GM19035 (cell line): ENCODE data around the gene QPRT.
A peak's percentile ranks its signal among the peaks of the same experiment; 100 is the strongest.
"Not testable (repeated sequence)": the region's sequence is repeated elsewhere in the genome, so short reads cannot be mapped to it uniquely, and the experiment has no call there.

Experiments used
- ATAC-seq: cut with Tn5 transposase; IDR thresholded peaks from one replicate; pipeline ENCODE4 v1.9.1; 2021; ENCODE audit not compliant: unreplicated experiment

The QPRT gene

DNA sequence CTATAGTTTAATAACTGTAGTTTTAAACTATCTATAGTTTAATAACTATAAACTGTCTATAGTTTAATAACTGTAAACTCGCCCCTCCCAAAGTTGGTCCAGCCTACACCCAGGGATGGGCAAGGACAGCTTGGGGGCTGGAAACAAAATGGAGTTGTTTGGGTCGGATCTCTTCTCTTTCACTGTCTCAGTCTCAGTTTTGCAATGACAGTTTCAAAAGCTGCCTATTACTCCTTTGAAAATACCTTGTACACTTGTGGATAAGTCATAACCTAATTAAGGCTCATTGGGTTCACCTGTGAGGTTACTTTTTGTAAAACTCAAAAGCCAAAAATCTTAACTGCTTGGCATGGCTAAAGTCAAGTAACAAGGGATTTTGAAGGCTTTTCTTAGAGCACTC is 35.4 kb downstream of the QPRT start:
- ATAC-seq, result no peak

GRCh38 chr16:29714972-29715371 is 36.0 kb downstream of the QPRT start:
- no peak for ATAC-seq

- no peak for ATAC-seq
Observed at GRCh38 chr16:29717113-29717512, 38.1 kb downstream of the QPRT start.

- ATAC-seq, result no peak
Observed at GRCh38 chr16:29719063-29719462, 40.1 kb downstream of the QPRT start.

- no peak for ATAC-seq
Observed at GRCh38 chr16:29720703-29721102, 41.7 kb downstream of the QPRT start.

DNA sequence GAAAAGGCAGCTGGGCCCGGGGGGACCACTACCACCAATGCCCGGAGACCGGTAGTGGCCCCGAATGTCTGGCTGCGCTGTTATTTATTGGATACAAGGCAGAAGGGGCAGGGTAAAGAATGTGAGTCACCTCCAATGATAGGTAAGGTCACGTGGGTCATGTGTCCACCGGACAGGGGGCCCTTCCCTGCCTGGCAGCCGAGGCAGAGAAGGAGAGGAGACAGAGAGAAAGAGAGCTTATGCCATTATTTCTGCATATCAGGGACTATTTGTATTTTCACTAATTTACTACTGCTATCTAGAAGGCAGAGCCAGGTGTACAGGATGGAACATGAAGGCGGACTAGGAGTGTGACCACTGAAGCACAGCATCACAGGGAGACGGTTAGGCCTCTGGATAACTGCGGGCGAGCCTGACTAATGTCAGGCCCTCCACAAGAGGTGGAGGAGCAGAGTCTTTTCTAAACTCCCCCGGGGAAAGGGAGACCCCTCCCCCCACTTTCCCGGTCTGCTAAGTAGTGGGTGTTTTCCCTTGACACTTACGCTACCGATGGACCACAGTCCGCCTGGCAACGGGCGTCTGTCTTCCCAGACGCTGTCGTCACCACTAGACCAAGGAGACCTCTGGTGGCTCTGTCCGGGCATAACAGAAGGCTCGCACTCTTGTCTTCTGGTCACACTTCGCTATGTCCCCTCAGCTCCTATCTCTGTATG is 42.3 kb downstream of the QPRT start:
- not testable (repeated sequence) for ATAC-seq

- no peak for ATAC-seq
Observed at GRCh38 chr16:29726845-29727377, 47.9 kb downstream of the QPRT start.

- no peak for ATAC-seq
Observed at GRCh38 chr16:29727452-29727851, 48.5 kb downstream of the QPRT start.

GRCh38 chr16:29729116-29729521 is 50.1 kb downstream of the QPRT start:
- no peak for ATAC-seq

DNA sequence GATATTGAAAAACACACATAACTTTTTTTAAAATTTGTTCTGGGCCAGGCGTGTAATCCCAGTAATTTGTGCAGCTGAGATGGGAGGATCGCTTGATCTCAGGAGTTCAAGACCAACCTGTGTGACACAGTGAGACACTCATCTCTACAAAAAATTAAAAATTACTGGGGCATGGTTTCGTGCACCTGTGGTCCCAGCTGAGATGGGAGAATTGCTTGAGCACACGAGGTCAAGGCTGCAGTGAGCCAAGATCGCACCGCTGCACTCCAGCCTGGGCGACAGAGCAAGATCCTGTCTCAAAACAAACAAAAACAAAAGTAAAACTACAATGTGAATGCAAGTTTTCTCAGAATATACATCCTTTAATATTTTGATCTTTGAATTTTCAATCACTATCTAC is 51.7 kb downstream of the QPRT start:
- ATAC-seq, result no peak

- peak; percentile 65 for ATAC-seq
Observed at GRCh38 chr16:29731768-29732601, 53.0 kb downstream of the QPRT start.

- no peak for ATAC-seq
Observed at GRCh38 chr16:29734786-29735185, 55.8 kb downstream of the QPRT start.

DNA sequence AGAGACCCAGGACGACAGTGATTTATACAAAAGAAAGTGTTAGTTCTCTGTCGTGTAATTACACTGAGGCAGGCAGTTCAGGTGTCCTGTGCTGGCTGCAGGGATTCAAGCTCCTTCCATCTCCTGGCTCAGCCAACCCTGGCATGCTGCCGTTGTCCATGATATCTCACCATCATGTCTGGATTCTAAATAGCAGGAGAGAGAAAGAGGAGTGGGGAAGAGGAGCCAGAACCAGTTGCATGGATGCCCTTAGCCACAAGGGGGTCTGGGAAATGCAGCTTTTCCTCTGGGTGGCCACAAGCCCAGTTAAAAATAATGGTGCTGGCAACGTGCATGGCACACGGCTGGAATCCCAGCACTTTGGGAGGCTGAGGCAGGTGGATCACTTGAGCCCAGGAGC is 57.1 kb downstream of the QPRT start:
- ATAC-seq, result no peak

- no peak for ATAC-seq
Observed at GRCh38 chr16:29736764-29737163, 57.8 kb downstream of the QPRT start.

GRCh38 chr16:29737713-29738112 is 58.7 kb downstream of the QPRT start:
- no peak for ATAC-seq

- ATAC-seq, result no peak
Observed at GRCh38 chr16:29738514-29738913, 59.5 kb downstream of the QPRT start.

DNA sequence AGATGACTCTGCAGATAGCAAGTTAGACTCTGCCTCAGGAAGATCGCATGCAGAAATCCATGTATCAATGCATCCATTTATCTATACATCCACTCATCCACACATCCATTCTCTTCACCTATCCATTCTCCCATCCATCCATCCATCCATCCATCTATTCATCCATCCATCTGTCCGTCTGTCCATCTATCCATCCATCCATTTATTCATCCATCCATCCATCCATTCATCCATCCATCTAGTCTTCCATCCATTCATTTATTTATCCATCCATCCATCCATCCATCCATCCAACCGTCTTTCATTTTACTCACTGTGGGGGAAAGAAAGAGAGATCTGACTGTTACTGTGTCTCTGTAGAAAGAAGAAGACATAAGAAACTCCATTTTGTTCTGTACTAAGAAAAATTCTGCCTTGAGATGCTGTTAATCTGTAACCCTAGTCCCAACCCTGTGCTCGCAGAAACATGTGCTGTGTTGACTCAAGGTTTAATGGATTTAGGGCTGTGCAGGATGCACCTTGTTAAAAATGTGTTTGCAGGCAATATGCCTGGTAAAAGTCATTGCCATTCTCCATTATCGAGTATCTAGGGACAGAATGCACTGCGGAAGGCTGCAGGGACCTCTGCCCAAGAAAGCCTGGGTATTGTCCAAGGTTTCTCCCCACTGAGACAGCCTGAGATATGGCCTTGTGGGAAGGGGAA is 61.1 kb downstream of the QPRT start:
- ATAC-seq, result not testable (repeated sequence)

- not testable (repeated sequence) for ATAC-seq
Observed at GRCh38 chr16:29740630-29741015, 61.6 kb downstream of the QPRT start.

GRCh38 chr16:29742683-29743275 is 63.8 kb downstream of the QPRT start:
- ATAC-seq, result no peak

DNA sequence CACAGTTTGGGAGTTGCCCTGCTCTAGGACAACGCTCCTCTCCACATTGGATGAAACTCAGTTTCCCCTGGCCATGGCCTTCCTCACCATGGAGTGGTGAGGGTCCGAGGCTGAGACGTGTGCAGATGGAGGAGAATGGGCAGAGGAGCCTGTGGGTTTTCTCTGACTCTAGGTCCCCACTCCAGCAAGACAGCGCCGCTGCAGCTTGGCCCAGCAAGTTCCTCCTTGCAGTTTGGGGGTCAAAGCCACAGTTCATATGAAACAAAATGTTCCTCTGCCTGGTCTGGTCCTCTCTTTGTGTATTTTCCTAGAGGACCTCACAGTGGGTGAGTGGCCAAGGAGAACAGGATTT is 64.5 kb downstream of the QPRT start:
- no peak for ATAC-seq

DNA sequence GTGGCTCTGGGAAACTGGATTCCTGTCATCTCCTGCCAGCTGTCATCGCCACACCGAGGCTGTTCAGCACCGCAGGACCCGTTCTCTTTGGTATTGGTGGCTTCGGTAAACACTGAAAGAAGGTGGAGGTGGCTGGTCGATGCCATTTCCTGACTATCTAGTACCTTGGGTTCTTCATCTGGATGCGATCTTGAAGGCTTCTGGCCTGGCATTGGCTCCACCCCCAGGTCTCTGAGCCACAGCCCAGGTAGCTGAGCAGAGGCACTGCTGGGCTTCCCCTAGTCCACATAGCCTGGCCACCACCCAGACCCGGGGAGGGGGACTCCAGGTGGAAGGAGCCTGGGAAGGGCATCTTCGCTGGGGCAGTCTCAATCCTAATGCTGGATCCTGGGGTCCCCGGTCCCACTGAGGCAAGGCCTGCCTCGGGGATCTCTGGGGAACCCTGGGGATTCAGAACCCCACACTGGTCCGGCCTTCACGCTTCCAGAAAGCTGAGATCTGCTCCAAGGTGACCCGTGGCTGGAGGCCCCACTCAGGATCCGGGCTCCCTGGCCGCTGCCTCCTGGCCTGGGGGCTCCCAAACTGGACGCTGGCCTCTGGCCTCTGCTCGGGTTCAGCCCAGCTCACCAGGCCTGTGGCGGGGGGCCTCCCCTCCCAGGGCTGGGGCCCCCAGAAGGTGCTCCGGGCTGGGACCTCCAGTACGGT is 65.0 kb downstream of the QPRT start:
- no peak for ATAC-seq
